Mammary epithelial cell (primary cell): ENCODE data around the gene MYO3B.

ENCODE experiments used
- CTCF ChIP-seq, 2 donors: IDR thresholded peaks in 1 of 2; conservative IDR thresholded peaks in 1 of 2; 2 replicates each; pipeline ENCODE4 v1.5.1; 2011 to 2012; ENCODE audit warnings: inconsistent platforms in 2 of 2, low read length in 2 of 2, mild to moderate bottlenecking in 2 of 2, control low read depth in 1 of 2, low read depth in 1 of 2; ENCODE audit not compliant: insufficient read depth in 1 of 2; ENCODE audit errors: extremely low read depth in 1 of 2
- EZH2 ChIP-seq: IDR thresholded peaks from 2 replicates; pipeline ENCODE4 v1.6.1; 2012; ENCODE audit warnings: low read length, inconsistent platforms, borderline replicate concordance

GRCh38 chr2:170258382-170258781 lies 80.4 kb downstream of the MYO3B start:
- TF ChIP-seq EZH2: no peak
- TF ChIP-seq CTCF (conservative IDR thresholded peaks at IDR 0.05 in 1 of 2, IDR thresholded peaks at IDR 0.05 in 1 of 2; ENCODE audit: extremely low read depth in 1 of 2, insufficient read depth in 1 of 2, low read depth in 1 of 2, low read length in 2 of 2): no peak
